SK-N-SH treated with all-trans-retinoic acid at 6 μM for 48 hours (cell line): Measurements from ENCODE around the gene THADA.

ENCODE experiments used
- ATAC-seq: fragments of 200-7000 bp; cut with Tn5 transposase; 3 replicates; pipeline ENCODE4 v1.9.1; 2020; ENCODE audit warnings: mild to moderate bottlenecking, moderate library complexity
- ARNTL ChIP-seq: fragments of 450-650 bp; formaldehyde crosslinking; IDR thresholded peaks from 2 replicates; pipeline ENCODE4 v1.5.0; 2020; ENCODE audit warnings: low read depth, mild to moderate bottlenecking, moderate library complexity, borderline replicate concordance
- BACH2 ChIP-seq: fragments of 250-450 bp; sonication (Bioruptor Pico); IDR thresholded peaks from 2 replicates; pipeline ENCODE4 v1.9.0; 2021; ENCODE audit warnings: mild to moderate bottlenecking, borderline replicate concordance
- CSDC2 ChIP-seq: fragments of 250-450 bp; sonication (Bioruptor Pico); IDR thresholded peaks from 2 replicates; pipeline ENCODE4 v1.5.0; 2020; ENCODE audit warnings: mild to moderate bottlenecking, moderate library complexity
- ESRRG ChIP-seq: fragments of 250-450 bp; sonication (Bioruptor Pico); IDR thresholded peaks from 2 replicates; pipeline ENCODE4 v1.6.1; 2021; ENCODE audit warnings: mild to moderate bottlenecking
- GLIS3 ChIP-seq: fragments of 250-450 bp; sonication (Bioruptor Pico); IDR thresholded peaks from 2 replicates; pipeline ENCODE4 v1.5.0; 2020; ENCODE audit warnings: mild to moderate bottlenecking, moderate library complexity
- ISL1 ChIP-seq: fragments of 250-450 bp; sonication (Bioruptor Pico); IDR thresholded peaks from 2 replicates; pipeline ENCODE4 v2.1.2; 2022; ENCODE audit warnings: mild to moderate bottlenecking, moderate library complexity
- OSR1 ChIP-seq: fragments of 250-450 bp; sonication (Bioruptor Pico); IDR thresholded peaks from 2 replicates; pipeline ENCODE4 v1.8.0; 2022; ENCODE audit warnings: moderate library complexity, mild to moderate bottlenecking, inconsistent platforms
- PPARA ChIP-seq: fragments of 250-450 bp; sonication (Bioruptor Pico); IDR thresholded peaks from 2 replicates; pipeline ENCODE4 v1.5.0; 2020; ENCODE audit warnings: mild to moderate bottlenecking, borderline replicate concordance
- RARB ChIP-seq: fragments of 250-450 bp; sonication (Bioruptor Pico); IDR thresholded peaks from 2 replicates; pipeline ENCODE4 v1.8.0; 2021; ENCODE audit warnings: mild to moderate bottlenecking, moderate library complexity
- SNAI2 ChIP-seq: fragments of 250-450 bp; sonication (Bioruptor Pico); IDR thresholded peaks from 2 replicates; pipeline ENCODE4 v1.5.0; 2020; ENCODE audit warnings: mild to moderate bottlenecking, moderate library complexity
- TCF4 ChIP-seq: fragments of 250-450 bp; sonication (Bioruptor Pico); IDR thresholded peaks from 2 replicates; pipeline ENCODE4 v1.8.0; 2021; ENCODE audit warnings: mild to moderate bottlenecking, moderate library complexity, borderline replicate concordance
- TOX ChIP-seq: fragments of 250-450 bp; sonication (Bioruptor Pico); IDR thresholded peaks from 2 replicates; pipeline ENCODE4 v1.8.0; 2021; ENCODE audit warnings: mild to moderate bottlenecking, moderate library complexity, borderline replicate concordance
- ZC3H10 ChIP-seq: fragments of 250-450 bp; sonication (Bioruptor Pico); IDR thresholded peaks from 2 replicates; pipeline ENCODE4 v1.5.1; 2021; ENCODE audit warnings: mild to moderate bottlenecking, moderate library complexity
- ZFP3 ChIP-seq: fragments of 250-450 bp; sonication (Bioruptor Pico); IDR thresholded peaks from 2 replicates; pipeline ENCODE4 v1.5.0; 2020; ENCODE audit warnings: mild to moderate bottlenecking, moderate library complexity
- ZFP30 ChIP-seq: fragments of 450-650 bp; formaldehyde crosslinking; IDR thresholded peaks from 2 replicates; pipeline ENCODE4 v1.5.0; 2022; ENCODE audit warnings: mild to moderate bottlenecking, moderate library complexity
- ZNF565 ChIP-seq: fragments of 450-650 bp; formaldehyde crosslinking; conservative IDR thresholded peaks from 2 replicates; pipeline ENCODE4 v1.5.0; 2020; ENCODE audit warnings: low read depth, mild to moderate bottlenecking, moderate library complexity
- ZNF8 ChIP-seq: fragments of 450-650 bp; formaldehyde crosslinking; IDR thresholded peaks from 2 replicates; pipeline ENCODE4 v1.5.0; 2020; ENCODE audit warnings: mild to moderate bottlenecking, moderate library complexity
- TF ChIP-seq, protein P1 (sequence below): fragments of 250-450 bp; sonication (Bioruptor Pico); IDR thresholded peaks from 2 replicates; pipeline ENCODE4 v1.5.0; 2020; ENCODE audit warnings: mild to moderate bottlenecking, moderate library complexity
- TF ChIP-seq, protein P2 (sequence below): fragments of 250-450 bp; sonication (Bioruptor Pico); IDR thresholded peaks from 2 replicates; pipeline ENCODE4 v1.5.1; 2021; ENCODE audit warnings: mild to moderate bottlenecking, moderate library complexity
- TF ChIP-seq, protein P3 (sequence below): fragments of 250-450 bp; sonication (Bioruptor Pico); IDR thresholded peaks from 2 replicates; pipeline ENCODE4 v1.8.0; 2021; ENCODE audit warnings: low read depth, mild to moderate bottlenecking, moderate library complexity, borderline replicate concordance
- TF ChIP-seq, protein P4 (sequence below): fragments of 250-450 bp; sonication (Bioruptor Pico); IDR thresholded peaks from 2 replicates; pipeline ENCODE4 v1.8.0; 2020; ENCODE audit warnings: mild to moderate bottlenecking, moderate library complexity, borderline replicate concordance
- TF ChIP-seq, protein P5 (sequence below): fragments of 250-450 bp; sonication (Bioruptor Pico); IDR thresholded peaks from 2 replicates; pipeline ENCODE4 v1.5.1; 2020; ENCODE audit warnings: low read depth, mild to moderate bottlenecking, moderate library complexity

The THADA gene

GRCh38 chr2:43326101-43326825 is 269.6 kb downstream of the THADA start:
- TF ChIP-seq BACH2 (CRISPR knock-in tag): no peak
- TF ChIP-seq TCF4 (CRISPR knock-in tag): peak; percentile 34; the same call in 1 of the 2 replicates

GRCh38 chr2:43325107-43325811 is 270.6 kb downstream of the THADA start:
- ATAC-seq: no peak
- TF ChIP-seq ZNF8 (CRISPR knock-in tag) (no peak), SNAI2 (CRISPR knock-in tag) (no peak), ZC3H10 (CRISPR knock-in tag) (no peak), ISL1 (CRISPR knock-in tag) (no peak), ZFP3 (CRISPR knock-in tag) (no peak), ZFP30 (CRISPR knock-in tag) (no peak), GLIS3 (CRISPR knock-in tag) (no peak), TOX (CRISPR knock-in tag) (no peak), BACH2 (CRISPR knock-in tag) (no peak), ZNF565 (CRISPR knock-in tag) (no peak), TCF4 (CRISPR knock-in tag) (no peak), CSDC2 (CRISPR knock-in tag) (no peak)
- TF ChIP-seq, protein P1, sequence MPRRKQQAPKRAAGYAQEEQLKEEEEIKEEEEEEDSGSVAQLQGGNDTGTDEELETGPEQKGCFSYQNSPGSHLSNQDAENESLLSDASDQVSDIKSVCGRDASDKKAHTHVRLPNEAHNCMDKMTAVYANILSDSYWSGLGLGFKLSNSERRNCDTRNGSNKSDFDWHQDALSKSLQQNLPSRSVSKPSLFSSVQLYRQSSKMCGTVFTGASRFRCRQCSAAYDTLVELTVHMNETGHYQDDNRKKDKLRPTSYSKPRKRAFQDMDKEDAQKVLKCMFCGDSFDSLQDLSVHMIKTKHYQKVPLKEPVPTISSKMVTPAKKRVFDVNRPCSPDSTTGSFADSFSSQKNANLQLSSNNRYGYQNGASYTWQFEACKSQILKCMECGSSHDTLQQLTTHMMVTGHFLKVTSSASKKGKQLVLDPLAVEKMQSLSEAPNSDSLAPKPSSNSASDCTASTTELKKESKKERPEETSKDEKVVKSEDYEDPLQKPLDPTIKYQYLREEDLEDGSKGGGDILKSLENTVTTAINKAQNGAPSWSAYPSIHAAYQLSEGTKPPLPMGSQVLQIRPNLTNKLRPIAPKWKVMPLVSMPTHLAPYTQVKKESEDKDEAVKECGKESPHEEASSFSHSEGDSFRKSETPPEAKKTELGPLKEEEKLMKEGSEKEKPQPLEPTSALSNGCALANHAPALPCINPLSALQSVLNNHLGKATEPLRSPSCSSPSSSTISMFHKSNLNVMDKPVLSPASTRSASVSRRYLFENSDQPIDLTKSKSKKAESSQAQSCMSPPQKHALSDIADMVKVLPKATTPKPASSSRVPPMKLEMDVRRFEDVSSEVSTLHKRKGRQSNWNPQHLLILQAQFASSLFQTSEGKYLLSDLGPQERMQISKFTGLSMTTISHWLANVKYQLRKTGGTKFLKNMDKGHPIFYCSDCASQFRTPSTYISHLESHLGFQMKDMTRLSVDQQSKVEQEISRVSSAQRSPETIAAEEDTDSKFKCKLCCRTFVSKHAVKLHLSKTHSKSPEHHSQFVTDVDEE (CRISPR knock-in tag): no peak
- TF ChIP-seq, protein P2, sequence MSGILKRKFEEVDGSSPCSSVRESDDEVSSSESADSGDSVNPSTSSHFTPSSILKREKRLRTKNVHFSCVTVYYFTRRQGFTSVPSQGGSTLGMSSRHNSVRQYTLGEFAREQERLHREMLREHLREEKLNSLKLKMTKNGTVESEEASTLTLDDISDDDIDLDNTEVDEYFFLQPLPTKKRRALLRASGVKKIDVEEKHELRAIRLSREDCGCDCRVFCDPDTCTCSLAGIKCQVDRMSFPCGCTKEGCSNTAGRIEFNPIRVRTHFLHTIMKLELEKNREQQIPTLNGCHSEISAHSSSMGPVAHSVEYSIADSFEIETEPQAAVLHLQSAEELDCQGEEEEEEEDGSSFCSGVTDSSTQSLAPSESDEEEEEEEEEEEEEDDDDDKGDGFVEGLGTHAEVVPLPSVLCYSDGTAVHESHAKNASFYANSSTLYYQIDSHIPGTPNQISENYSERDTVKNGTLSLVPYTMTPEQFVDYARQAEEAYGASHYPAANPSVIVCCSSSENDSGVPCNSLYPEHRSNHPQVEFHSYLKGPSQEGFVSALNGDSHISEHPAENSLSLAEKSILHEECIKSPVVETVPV: no peak
- TF ChIP-seq, protein P3, sequence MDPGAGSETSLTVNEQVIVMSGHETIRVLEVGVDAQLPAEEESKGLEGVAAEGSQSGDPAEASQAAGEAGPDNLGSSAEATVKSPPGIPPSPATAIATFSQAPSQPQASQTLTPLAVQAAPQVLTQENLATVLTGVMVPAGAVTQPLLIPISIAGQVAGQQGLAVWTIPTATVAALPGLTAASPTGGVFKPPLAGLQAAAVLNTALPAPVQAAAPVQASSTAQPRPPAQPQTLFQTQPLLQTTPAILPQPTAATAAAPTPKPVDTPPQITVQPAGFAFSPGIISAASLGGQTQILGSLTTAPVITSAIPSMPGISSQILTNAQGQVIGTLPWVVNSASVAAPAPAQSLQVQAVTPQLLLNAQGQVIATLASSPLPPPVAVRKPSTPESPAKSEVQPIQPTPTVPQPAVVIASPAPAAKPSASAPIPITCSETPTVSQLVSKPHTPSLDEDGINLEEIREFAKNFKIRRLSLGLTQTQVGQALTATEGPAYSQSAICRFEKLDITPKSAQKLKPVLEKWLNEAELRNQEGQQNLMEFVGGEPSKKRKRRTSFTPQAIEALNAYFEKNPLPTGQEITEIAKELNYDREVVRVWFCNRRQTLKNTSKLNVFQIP (CRISPR knock-in tag): no peak

More at GRCh38 chr2:43326101-43326825, 269.6 kb downstream of the THADA start:
- ATAC-seq: no peak; the same call in 2 of the 3 replicates

DNA sequence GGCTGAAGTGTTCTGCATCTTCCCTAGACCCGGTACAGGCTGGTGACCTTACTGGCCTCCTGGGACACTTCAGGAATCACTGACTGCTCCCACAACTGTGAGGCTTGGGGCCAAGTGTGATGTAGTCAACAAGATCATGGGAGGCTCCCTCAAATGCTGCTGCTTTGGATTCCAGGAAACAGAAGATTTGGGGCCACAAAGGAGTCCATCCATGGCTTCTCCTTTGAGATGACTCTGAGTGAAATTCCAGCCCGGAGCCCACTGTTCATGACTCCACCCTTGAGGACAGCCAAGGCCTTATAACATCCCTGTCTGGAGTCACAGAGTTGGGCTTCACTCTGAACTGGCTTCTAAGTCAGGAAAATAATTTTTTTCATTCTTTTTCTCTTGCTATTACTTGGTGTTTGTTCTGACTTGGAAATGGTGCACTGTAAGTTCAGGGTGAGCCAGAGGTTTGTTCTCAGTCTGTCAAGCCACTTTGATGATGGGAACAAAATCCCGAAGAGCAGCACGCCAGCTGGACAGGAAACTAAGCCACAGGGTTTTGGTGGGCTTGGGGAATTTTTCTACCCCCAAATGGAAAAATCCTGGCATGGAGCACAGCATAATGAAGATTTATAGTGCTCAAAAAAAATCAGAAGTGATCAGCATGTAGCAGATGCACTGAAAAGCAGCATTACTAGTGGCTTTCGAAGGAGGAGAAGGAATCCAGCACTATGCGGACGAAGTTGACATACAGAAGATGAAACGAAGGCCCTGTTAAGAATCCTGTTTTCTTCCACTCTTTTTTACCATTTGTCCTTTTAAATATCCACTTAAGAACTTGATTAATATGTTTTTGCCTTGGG is 271.4 kb downstream of the THADA start:
- no peak for ATAC-seq
- no peak for TF ChIP-seq ZFP3 (CRISPR knock-in tag)
- TF ChIP-seq BACH2 (CRISPR knock-in tag): no peak
- TF ChIP-seq, protein P4, sequence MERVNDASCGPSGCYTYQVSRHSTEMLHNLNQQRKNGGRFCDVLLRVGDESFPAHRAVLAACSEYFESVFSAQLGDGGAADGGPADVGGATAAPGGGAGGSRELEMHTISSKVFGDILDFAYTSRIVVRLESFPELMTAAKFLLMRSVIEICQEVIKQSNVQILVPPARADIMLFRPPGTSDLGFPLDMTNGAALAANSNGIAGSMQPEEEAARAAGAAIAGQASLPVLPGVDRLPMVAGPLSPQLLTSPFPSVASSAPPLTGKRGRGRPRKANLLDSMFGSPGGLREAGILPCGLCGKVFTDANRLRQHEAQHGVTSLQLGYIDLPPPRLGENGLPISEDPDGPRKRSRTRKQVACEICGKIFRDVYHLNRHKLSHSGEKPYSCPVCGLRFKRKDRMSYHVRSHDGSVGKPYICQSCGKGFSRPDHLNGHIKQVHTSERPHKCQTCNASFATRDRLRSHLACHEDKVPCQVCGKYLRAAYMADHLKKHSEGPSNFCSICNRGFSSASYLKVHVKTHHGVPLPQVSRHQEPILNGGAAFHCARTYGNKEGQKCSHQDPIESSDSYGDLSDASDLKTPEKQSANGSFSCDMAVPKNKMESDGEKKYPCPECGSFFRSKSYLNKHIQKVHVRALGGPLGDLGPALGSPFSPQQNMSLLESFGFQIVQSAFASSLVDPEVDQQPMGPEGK (CRISPR knock-in tag): no peak
- no peak for TF ChIP-seq RARB (CRISPR knock-in tag)
- TF ChIP-seq, protein P5, sequence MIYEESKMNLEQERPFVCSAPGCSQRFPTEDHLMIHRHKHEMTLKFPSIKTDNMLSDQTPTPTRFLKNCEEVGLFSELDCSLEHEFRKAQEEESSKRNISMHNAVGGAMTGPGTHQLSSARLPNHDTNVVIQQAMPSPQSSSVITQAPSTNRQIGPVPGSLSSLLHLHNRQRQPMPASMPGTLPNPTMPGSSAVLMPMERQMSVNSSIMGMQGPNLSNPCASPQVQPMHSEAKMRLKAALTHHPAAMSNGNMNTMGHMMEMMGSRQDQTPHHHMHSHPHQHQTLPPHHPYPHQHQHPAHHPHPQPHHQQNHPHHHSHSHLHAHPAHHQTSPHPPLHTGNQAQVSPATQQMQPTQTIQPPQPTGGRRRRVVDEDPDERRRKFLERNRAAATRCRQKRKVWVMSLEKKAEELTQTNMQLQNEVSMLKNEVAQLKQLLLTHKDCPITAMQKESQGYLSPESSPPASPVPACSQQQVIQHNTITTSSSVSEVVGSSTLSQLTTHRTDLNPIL (CRISPR knock-in tag): no peak
- TF ChIP-seq, protein P3 (CRISPR knock-in tag): no peak
- no peak for TF ChIP-seq ARNTL (CRISPR knock-in tag)
- TF ChIP-seq, protein P2: no peak
- TF ChIP-seq ISL1 (CRISPR knock-in tag): no peak
- TF ChIP-seq ZNF8 (CRISPR knock-in tag): no peak
- no peak for TF ChIP-seq ESRRG
- TF ChIP-seq PPARA (CRISPR knock-in tag): no peak
- no peak for TF ChIP-seq OSR1 (CRISPR knock-in tag)
- TF ChIP-seq TCF4 (CRISPR knock-in tag): no peak
